ENCODE data around the gene FAM149A.

GRCh38 chr4:186192066-186192612 lies 87.6 kb downstream of the FAM149A start:
- no peak for TF ChIP-seq CTCF (conservative IDR thresholded peaks at IDR 0.05 in 1 of 2, IDR thresholded peaks at IDR 0.05 in 1 of 2; ENCODE audit: low read depth in 1 of 2, low read length in 2 of 2)
- no peak for TF ChIP-seq EZH2 (IDR thresholded peaks at IDR 0.05; ENCODE audit: low read length, missing control alignments)
